ENCODE data around the gene RNF217. TPM values are rescaled to one million over a fixed set of nuclear protein-coding genes. Genes with fewer than 3 reads are reported as not detected.

RNF217 gene
- total RNA-seq, 4 donors from 2014 or later = 26.2 to 32.2 (median 28.8) TPM

DNA sequence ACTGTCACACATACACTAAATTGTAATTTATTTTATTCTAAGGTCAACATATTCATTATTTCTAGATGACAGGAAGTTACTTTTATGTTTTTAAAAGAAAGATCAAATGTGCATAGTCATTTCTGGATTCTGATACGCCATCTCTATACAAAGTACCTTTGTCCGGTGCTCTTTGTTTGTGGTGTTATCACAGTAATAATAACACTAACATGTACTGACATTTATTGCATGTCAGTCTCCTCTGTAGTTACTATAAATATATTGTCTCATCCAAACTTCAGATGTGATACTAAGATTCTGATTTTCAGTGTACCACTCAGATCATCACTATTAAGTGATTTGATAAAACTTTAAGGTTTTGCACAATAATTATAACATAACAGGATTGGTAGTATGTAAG lies 101.1 kb downstream of the RNF217 start:
- no peak for ATAC-seq
- H3K4me1 ChIP-seq = peaks cover 0 to 15% (median 0%) of the 10 kb centered on the region in 3 donors
- peaks cover 0 to 8% of the 10 kb centered on the region in 2 donors for H3K36me3 ChIP-seq
- no peaks in the 10 kb centered on the region for H3K9me3 ChIP-seq
- H3K27me3 ChIP-seq = no peaks in the 10 kb centered on the region
- 65 to 80% methylated on average over 2 of the region's 2 CpGs for WGBS, 2 donors (ENCODE audit: low coverage in 1 of 2)
- H3K27ac ChIP-seq = no peak overlapping the region
- no peak overlapping the region for H3K4me3 ChIP-seq
- TF ChIP-seq EP300 (IDR thresholded peaks at IDR 0.05) (no peak), POLR2AphosphoS5 (IDR thresholded peaks at IDR 0.05) (no peak), POLR2A (IDR thresholded peaks at IDR 0.05) (no peak)
- TF ChIP-seq, protein P1, sequence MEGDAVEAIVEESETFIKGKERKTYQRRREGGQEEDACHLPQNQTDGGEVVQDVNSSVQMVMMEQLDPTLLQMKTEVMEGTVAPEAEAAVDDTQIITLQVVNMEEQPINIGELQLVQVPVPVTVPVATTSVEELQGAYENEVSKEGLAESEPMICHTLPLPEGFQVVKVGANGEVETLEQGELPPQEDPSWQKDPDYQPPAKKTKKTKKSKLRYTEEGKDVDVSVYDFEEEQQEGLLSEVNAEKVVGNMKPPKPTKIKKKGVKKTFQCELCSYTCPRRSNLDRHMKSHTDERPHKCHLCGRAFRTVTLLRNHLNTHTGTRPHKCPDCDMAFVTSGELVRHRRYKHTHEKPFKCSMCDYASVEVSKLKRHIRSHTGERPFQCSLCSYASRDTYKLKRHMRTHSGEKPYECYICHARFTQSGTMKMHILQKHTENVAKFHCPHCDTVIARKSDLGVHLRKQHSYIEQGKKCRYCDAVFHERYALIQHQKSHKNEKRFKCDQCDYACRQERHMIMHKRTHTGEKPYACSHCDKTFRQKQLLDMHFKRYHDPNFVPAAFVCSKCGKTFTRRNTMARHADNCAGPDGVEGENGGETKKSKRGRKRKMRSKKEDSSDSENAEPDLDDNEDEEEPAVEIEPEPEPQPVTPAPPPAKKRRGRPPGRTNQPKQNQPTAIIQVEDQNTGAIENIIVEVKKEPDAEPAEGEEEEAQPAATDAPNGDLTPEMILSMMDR (IDR thresholded peaks at IDR 0.05) = no peak

- no peak for ATAC-seq
- TF ChIP-seq POLR2A (IDR thresholded peaks at IDR 0.05) (no peak), POLR2AphosphoS5 (IDR thresholded peaks at IDR 0.05) (no peak), EP300 (IDR thresholded peaks at IDR 0.05) (no peak)
- TF ChIP-seq, protein P1 (IDR thresholded peaks at IDR 0.05) = no peak
- Histone ChIP-seq H3K4me1 (no peaks in the 10 kb centered on the region), H3K27ac (no peak overlapping the region), H3K9me3 (no peaks in the 10 kb centered on the region), H3K4me3 (no peak overlapping the region), H3K36me3 (peaks cover 0 to 8% of the 10 kb centered on the region in 2 donors), H3K27me3 (no peaks in the 10 kb centered on the region)
- WGBS, 2 donors (ENCODE audit: low coverage in 1 of 2) = 97% methylated on average over 5 to 6 of the region's 6 CpGs
These were observed 103.9 kb downstream of the RNF217 start for GRCh38 chr6:125066140-125066539.

DNA sequence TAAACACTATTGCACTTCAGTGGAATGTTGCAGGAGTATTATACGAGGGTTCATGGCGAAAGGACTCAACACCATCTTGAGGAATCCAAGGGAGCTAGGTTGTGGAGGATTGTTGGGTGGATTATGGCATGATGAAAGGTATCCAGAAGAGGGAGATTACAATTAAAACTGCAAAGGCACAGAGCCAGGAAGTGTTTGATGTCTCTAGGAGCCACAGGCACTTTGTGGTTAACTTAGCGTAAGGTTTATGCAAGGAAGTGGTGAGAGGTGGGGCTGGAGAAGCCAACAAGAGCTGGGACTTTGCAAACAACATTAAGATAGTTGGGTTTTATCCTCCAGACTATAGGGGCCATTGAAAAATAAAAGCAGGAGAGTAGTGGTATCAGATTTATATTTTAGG lies 104.7 kb downstream of the RNF217 start:
- H3K4me1 ChIP-seq = no peaks in the 10 kb centered on the region
- no peaks in the 10 kb centered on the region for H3K9me3 ChIP-seq
- H3K36me3 ChIP-seq = peaks cover 0 to 8% of the 10 kb centered on the region in 2 donors
- H3K27ac ChIP-seq = no peak overlapping the region
- ATAC-seq = no peak
- no peaks in the 10 kb centered on the region for H3K27me3 ChIP-seq
- TF ChIP-seq POLR2AphosphoS5 (IDR thresholded peaks at IDR 0.05) (no peak), POLR2A (IDR thresholded peaks at IDR 0.05) (no peak)
- 87 to 95% methylated on average over 3 of the region's 3 CpGs for WGBS, 2 donors (ENCODE audit: low coverage in 1 of 2)
- no peak overlapping the region for H3K4me3 ChIP-seq

DNA sequence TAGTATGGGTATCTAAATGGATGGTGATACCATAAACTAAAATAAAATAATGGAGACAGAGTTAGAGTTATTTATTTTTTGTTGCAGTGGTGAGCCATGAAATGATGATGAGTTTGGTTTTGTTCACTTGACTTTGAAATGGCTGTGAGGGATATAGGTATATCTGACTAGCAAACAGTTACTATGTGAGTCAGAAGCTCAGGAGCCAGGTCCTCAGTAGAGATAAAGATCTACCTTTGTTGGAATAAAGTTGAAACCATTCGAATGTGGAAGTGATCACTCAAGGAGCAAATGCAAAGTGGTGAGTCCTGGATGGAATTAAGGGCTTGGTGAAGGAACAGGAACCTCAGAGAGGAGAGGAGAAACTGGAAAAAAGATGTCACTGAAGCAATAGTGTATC lies 105.3 kb downstream of the RNF217 start:
- Histone ChIP-seq H3K4me1 (no peaks in the 10 kb centered on the region), H3K36me3 (peaks cover 0 to 8% of the 10 kb centered on the region in 2 donors), H3K27me3 (no peaks in the 10 kb centered on the region), H3K4me3 (no peak overlapping the region), H3K27ac (no peak overlapping the region), H3K9me3 (no peaks in the 10 kb centered on the region)
- 100% methylated on average over 1 of the region's 1 CpG for WGBS, 2 donors (ENCODE audit: low coverage in 1 of 2)
- no peak for ATAC-seq
- no peak for TF ChIP-seq POLR2A (IDR thresholded peaks at IDR 0.05)
- TF ChIP-seq EP300 (IDR thresholded peaks at IDR 0.05) = no peak
- TF ChIP-seq, protein P1 (IDR thresholded peaks at IDR 0.05) = no peak
- TF ChIP-seq POLR2AphosphoS5 (IDR thresholded peaks at IDR 0.05) = no peak

DNA sequence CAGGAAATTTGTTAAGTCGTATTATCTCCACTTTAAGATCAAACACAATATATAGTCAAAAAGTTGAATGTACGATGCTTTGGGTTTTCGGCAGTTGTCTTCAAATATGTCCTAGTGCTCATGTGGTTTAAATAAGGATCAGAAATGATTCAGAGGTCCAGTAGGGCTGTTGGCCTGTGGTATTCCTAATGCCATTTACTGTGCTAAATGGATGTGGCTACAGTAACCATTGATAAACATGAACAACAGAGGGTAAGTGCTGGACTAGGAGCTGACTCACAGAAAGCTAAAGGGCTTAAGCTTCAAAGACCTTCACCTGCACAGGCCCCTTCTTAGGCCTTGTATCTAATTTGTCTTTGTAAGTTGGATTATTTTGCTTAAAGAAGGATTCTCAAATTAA lies 110.8 kb downstream of the RNF217 start:
- 97% methylated on average over 3 of the region's 3 CpGs for WGBS, 2 donors (ENCODE audit: low coverage in 1 of 2)
- ATAC-seq = no peak
- H3K27me3 ChIP-seq = no peaks in the 10 kb centered on the region
- no peak for TF ChIP-seq POLR2A (IDR thresholded peaks at IDR 0.05)
- TF ChIP-seq, protein P1 (IDR thresholded peaks at IDR 0.05) = no peak
- H3K9me3 ChIP-seq = no peaks in the 10 kb centered on the region
- H3K4me3 ChIP-seq = no peak overlapping the region
- no peaks in the 10 kb centered on the region for H3K4me1 ChIP-seq
- H3K27ac ChIP-seq = no peak overlapping the region
- H3K36me3 ChIP-seq = peaks cover 0 to 16% of the 10 kb centered on the region in 2 donors
